ENCODE results near the gene MRPS22.

GRCh38 chr3:139303216-139303615 lies 40.6 kb upstream of the MRPS22 start:
- TF ChIP-seq POLR2AphosphoS5 (IDR thresholded peaks at IDR 0.05) (no peak), EP300 (IDR thresholded peaks at IDR 0.05) (no peak)

Measured in stomach (tissue), 4 donors.